Endothelial cell of umbilical vein (primary cell): ENCODE data around the gene PDE10A. TPM values are rescaled to one million over a fixed set of nuclear protein-coding genes. Genes with fewer than 3 reads are reported as not detected.

ENCODE experiments used
- BruUV-seq: library from RNA; stranded (reverse); fragments of 400-500 nt; replicated peaks from 2 replicates; lab custom pipeline; 2021; lab: Mats Ljungman, UMichigan
- CTCF ChIA-PET: fragments of 300-600, 350-600 bp; sonication (Branson Sonifier 250); formaldehyde crosslinking; loops from one replicate; lab custom pipeline; 2021; ENCODE audit warnings: antibody characterized with exemption, inconsistent platforms; lab: Charles Lee
- POLR2A ChIA-PET: fragments of 300-600, 350-600 bp; sonication (Branson Sonifier 250); formaldehyde crosslinking; loops from one replicate; lab custom pipeline; 2021; ENCODE audit warnings: antibody characterized with exemption, inconsistent platforms; lab: Charles Lee
- DNase-seq: peaks from one replicate; pipeline ENCODE4 v3.0.0-alpha.2; 2011; ENCODE audit warnings: low read depth, low spot score
- FAIRE-seq: peaks from 2 replicates; lab custom pipeline; 2011; peaks lifted over from hg19 to GRCh38; lab: Jason Lieb, UNC
- H2AFZ ChIP-seq: 2 replicates; pipeline ENCODE4 v1.6.0; 2012; ENCODE audit warnings: low read depth, low read length, control low read depth, inconsistent platforms
- H3K27ac ChIP-seq: 2 replicates; pipeline ENCODE4 v1.5.1; 2011; ENCODE audit warnings: low read depth, mild to moderate bottlenecking, control low read depth, low read length, moderate library complexity; ENCODE audit not compliant: insufficient read depth
- H3K27me3 ChIP-seq, 2 experiments: 2 replicates each; pipeline versions ENCODE4 v1.6.0 to v1.6.1; 2011; ENCODE audit warnings: low read length in 2 of 2, mixed read lengths in 1 of 2; ENCODE audit not compliant: control insufficient read depth in 2 of 2, insufficient read depth in 2 of 2
- H3K36me3 ChIP-seq, 2 experiments: 2 replicates in 1 of 2; 3 replicates in 1 of 2; pipeline ENCODE4 v1.5.1; 2011; ENCODE audit warnings: low read length in 2 of 2, mild to moderate bottlenecking in 1 of 2, moderate library complexity in 1 of 2; ENCODE audit not compliant: control insufficient read depth in 2 of 2, insufficient read depth in 2 of 2; ENCODE audit errors: extremely low read depth in 1 of 2
- H3K4me1 ChIP-seq: 3 replicates; pipeline ENCODE4 v1.5.1; 2011; ENCODE audit warnings: mild to moderate bottlenecking, low read length; ENCODE audit not compliant: control insufficient read depth, insufficient read depth; ENCODE audit errors: extremely low read depth
- H3K4me2 ChIP-seq: 2 replicates; pipeline ENCODE4 v1.6.1; 2011; ENCODE audit warnings: low read length, control low read depth, mixed read lengths; ENCODE audit not compliant: insufficient read depth
- H3K4me3 ChIP-seq, 3 experiments: fragments of 200-600 bp in 1 of 3; sonication (generic), shearing (Covaris generic) in 1 of 3; replicated peaks in 1 of 3; 2 replicates each; pipeline ENCODE4 v1.5.1; 2011 to 2016; ENCODE audit warnings: control low read depth in 3 of 3, low read length in 3 of 3, mild to moderate bottlenecking in 2 of 3, inconsistent platforms in 1 of 3, low read depth in 1 of 3, moderate library complexity in 1 of 3; ENCODE audit not compliant: insufficient read depth in 1 of 3
- H3K79me2 ChIP-seq: 2 replicates; pipeline ENCODE4 v1.6.0; 2012; ENCODE audit warnings: low read length, inconsistent platforms; ENCODE audit not compliant: control insufficient read depth, insufficient read depth
- H3K9ac ChIP-seq: replicated peaks from 2 replicates; pipeline ENCODE3; 2011; ENCODE audit warnings: low read length, control low read depth; ENCODE audit not compliant: insufficient read depth; ENCODE audit errors: extremely low read depth
- H3K9me1 ChIP-seq: replicated peaks from 3 replicates; pipeline ENCODE4 v1.6.0; 2011; ENCODE audit warnings: mild to moderate bottlenecking, low read length; ENCODE audit not compliant: control insufficient read depth, insufficient read depth; ENCODE audit errors: extremely low read depth
- H3K9me3 ChIP-seq: replicated peaks from 2 replicates; pipeline ENCODE4 v1.5.1; 2012; ENCODE audit warnings: low read length, inconsistent platforms; ENCODE audit not compliant: control insufficient read depth, insufficient read depth
- H4K20me1 ChIP-seq: replicated peaks from 2 replicates; pipeline ENCODE3; 2011; ENCODE audit warnings: mild to moderate bottlenecking, low read length; ENCODE audit not compliant: control insufficient read depth, insufficient read depth; ENCODE audit errors: extremely low read depth
- EZH2 ChIP-seq: IDR thresholded peaks from 2 replicates; pipeline ENCODE4 v1.6.1; 2012; ENCODE audit warnings: borderline replicate concordance, low read depth, mild to moderate bottlenecking, moderate library complexity, low read length, inconsistent platforms; ENCODE audit not compliant: severe bottlenecking
- FOS ChIP-seq: IDR thresholded peaks from 2 replicates; pipeline ENCODE4 v1.6.1; 2011; ENCODE audit warnings: mild to moderate bottlenecking, low read length, moderate library complexity, borderline replicate concordance; ENCODE audit not compliant: insufficient read depth
- GATA2 ChIP-seq: IDR thresholded peaks from 2 replicates; pipeline ENCODE4 v1.7.0; 2011; ENCODE audit warnings: low read depth, mild to moderate bottlenecking, moderate library complexity, mixed read lengths, low read length; ENCODE audit not compliant: insufficient read length, insufficient read depth
- JUN ChIP-seq: IDR thresholded peaks from 2 replicates; pipeline ENCODE4 v1.6.1; 2011; ENCODE audit warnings: borderline replicate concordance, low read depth; ENCODE audit not compliant: insufficient read length, insufficient read depth
- MYC ChIP-seq: IDR thresholded peaks from one replicate; pipeline ENCODE4 v1.6.1; 2011; ENCODE audit warnings: mild to moderate bottlenecking, low read depth, low read length
- POLR2A ChIP-seq: IDR thresholded peaks from 2 replicates; pipeline ENCODE4 v1.6.1; 2012; ENCODE audit warnings: low read depth, mild to moderate bottlenecking, control low read depth, low read length
- POLR2AphosphoS5 ChIP-seq: IDR thresholded peaks from 2 replicates; pipeline ENCODE4 v1.6.1; 2012; ENCODE audit warnings: low read depth, mild to moderate bottlenecking, control low read depth, low read length, moderate library complexity; ENCODE audit not compliant: insufficient read depth
- dilution Hi-C: fragments of 300-500 bp; cut with MboI; formaldehyde crosslinking; loops from one replicate; pipeline ENCODE4 v1.15.0; 2019; ENCODE audit warnings: low sequenced_read_pairs; ENCODE audit not compliant: extremely low pct_ligation_motif_present
- intact Hi-C: fragments of 100-400 bp; cut with micrococcal nuclease; formaldehyde crosslinking; loops from one replicate; pipeline ENCODE4 v1.10.0; 2022
- polyA plus RNA-seq, 4 experiments: library from polyadenylated mRNA; depleted of rRNA in 3 of 4; stranded (reverse) in 3 of 4; unstranded in 1 of 4; fragments of >200 nt; gene quantifications; 2 replicates each; pipeline versions ENCODE4 v1.2.1 to v1.2.3, GENCODE V29; 2011 to 2012; ENCODE audit warnings: missing spikeins in 1 of 4
- total RNA-seq: library from RNA; stranded (reverse); gene quantifications from 2 replicates; pipeline ENCODE4 v1.2.3, GENCODE V29; 2021
- TF ChIP-seq, protein P1 (sequence below), 2 donors: IDR thresholded peaks; 1 replicate in 1 of 2; 2 replicates in 1 of 2; pipeline ENCODE4 v1.5.1; 2011; ENCODE audit warnings: low read length in 2 of 2, mild to moderate bottlenecking in 2 of 2, moderate library complexity in 2 of 2, control low read depth in 1 of 2, inconsistent platforms in 1 of 2, low read depth in 1 of 2; ENCODE audit not compliant: insufficient read depth in 1 of 2; ENCODE audit errors: extremely low read depth in 1 of 2
- TF ChIP-seq, protein P2 (sequence below): IDR thresholded peaks from 2 replicates; pipeline ENCODE4 v1.6.1; 2011; ENCODE audit not compliant: insufficient read depth, insufficient read length

The PDE10A gene
- total and polyA plus RNA-seq, 2 donors (not counting 3 experiments of a cell fraction or from before 2014, with no cell fraction given): 0.86 to 2.9 TPM

DNA sequence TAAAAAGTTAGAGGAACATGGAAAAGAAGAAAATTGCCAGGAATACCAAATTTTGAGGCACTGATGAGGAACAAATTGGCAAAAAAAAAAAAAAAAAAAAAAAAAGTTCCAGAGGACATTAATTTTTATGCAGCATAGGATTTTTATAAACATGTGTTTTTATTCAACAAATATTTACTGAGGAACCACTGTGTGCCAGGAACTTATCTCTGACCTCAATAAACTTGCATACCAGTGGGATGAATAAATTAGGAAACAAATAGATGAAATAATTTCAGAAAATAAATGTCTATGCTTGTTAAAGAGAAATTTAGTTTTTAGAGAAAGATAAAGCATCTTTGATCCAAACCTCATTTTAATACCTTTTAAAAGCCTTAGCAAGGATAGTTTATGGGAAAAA lies 175.1 kb downstream of the PDE10A start:
- H3K27ac ChIP-seq: no peak overlapping the region
- no TSS peak for BruUV-seq
- no peaks in the 10 kb centered on the region for H3K9me3 ChIP-seq
- dilution Hi-C loops: no loop called here
- H3K79me2 ChIP-seq: no peaks in the 10 kb centered on the region
- no peak overlapping the region for H3K9ac ChIP-seq
- FAIRE-seq: no peak
- no peaks in the 10 kb centered on the region for H3K4me1 ChIP-seq
- no peaks in the 10 kb centered on the region for H3K9me1 ChIP-seq
- TF ChIP-seq, protein P1, sequence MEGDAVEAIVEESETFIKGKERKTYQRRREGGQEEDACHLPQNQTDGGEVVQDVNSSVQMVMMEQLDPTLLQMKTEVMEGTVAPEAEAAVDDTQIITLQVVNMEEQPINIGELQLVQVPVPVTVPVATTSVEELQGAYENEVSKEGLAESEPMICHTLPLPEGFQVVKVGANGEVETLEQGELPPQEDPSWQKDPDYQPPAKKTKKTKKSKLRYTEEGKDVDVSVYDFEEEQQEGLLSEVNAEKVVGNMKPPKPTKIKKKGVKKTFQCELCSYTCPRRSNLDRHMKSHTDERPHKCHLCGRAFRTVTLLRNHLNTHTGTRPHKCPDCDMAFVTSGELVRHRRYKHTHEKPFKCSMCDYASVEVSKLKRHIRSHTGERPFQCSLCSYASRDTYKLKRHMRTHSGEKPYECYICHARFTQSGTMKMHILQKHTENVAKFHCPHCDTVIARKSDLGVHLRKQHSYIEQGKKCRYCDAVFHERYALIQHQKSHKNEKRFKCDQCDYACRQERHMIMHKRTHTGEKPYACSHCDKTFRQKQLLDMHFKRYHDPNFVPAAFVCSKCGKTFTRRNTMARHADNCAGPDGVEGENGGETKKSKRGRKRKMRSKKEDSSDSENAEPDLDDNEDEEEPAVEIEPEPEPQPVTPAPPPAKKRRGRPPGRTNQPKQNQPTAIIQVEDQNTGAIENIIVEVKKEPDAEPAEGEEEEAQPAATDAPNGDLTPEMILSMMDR (IDR thresholded peaks at IDR 0.05; ENCODE audit: extremely low read depth in 1 of 2, insufficient read depth in 1 of 2, low read depth in 1 of 2, low read length in 2 of 2): no peak
- no peak for TF ChIP-seq MYC
- no peak for TF ChIP-seq POLR2AphosphoS5
- TF ChIP-seq, protein P2, sequence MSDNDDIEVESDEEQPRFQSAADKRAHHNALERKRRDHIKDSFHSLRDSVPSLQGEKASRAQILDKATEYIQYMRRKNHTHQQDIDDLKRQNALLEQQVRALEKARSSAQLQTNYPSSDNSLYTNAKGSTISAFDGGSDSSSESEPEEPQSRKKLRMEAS: no peak
- no peak for TF ChIP-seq EZH2
- TF ChIP-seq POLR2A: no peak
- no peak for TF ChIP-seq FOS
- TF ChIP-seq JUN: no peak
- TF ChIP-seq GATA2: no peak
- H4K20me1 ChIP-seq: no peaks in the 10 kb centered on the region
- no peak overlapping the region for H2AFZ ChIP-seq
- intact Hi-C loops: no loop called here
- no peak overlapping the region for H3K4me3 ChIP-seq
- no peaks in the 10 kb centered on the region for H3K36me3 ChIP-seq
- CTCF ChIA-PET: no interaction called here
- POLR2A ChIA-PET: no interaction called here
- H3K4me2 ChIP-seq: no peak overlapping the region
- no peaks in the 10 kb centered on the region for H3K27me3 ChIP-seq
- DNase-seq: no peak
